Activated effector memory CD4-positive, alpha-beta T cell treated with anti-CD3 and anti-CD28 coated beads, Interleukin-2, amount 50 U/mL, for 16 hours (primary cell): ENCODE measurements around the gene GABRD.

Experiments used
- DNase-seq: peaks from one replicate; pipeline ENCODE4 v3.0.0-alpha.2; 2020

GABRD gene

DNA sequence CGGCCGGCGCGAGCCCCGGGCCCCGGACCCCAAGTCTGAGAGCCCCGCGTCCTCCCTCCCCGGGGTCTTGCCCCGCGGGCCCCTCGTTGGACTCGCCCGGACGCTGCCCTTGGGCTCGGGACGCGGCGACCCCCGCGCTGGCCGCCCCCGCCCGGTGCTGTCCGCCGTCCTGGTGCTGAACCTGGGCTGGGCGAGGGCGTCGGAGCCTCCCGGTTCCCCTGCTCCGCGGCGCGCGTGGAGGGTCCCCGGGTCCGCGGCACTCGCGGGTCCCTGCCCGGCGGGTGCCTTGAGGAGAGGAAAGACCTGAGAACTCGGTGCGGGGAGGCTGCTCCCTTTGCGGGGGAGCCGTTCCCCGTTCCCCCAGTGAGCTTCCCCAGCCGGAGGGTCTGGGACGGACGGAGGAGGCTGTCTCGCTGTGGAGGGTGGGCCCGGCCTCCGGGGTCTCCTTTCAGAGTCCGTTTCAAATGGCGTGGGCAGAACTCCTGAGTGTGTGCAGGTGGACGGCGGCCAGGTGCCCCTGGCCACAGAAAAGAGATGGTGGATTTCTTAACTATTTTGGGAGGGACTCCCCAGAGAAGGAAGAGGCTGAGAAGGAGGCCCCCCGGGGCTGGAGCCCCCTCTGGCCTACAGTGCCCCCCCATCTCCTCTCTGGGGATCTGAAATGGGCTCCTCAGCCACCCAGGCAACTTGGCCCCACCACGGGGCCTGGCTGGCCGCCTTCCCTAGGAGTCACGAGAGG, 595 bp downstream of the GABRD start:
- DNase-seq: no peak

- DNase-seq: no peak
Measured at GRCh38 chr1:2020310-2020655, 1.1 kb downstream of the GABRD start.

- no peak for DNase-seq
Measured at GRCh38 chr1:2021550-2021949, 2.4 kb downstream of the GABRD start.

GRCh38 chr1:2022063-2022770, 3.1 kb downstream of the GABRD start:
- DNase-seq: no peak

GRCh38 chr1:2023187-2023586, 4.0 kb downstream of the GABRD start:
- DNase-seq: no peak

DNA sequence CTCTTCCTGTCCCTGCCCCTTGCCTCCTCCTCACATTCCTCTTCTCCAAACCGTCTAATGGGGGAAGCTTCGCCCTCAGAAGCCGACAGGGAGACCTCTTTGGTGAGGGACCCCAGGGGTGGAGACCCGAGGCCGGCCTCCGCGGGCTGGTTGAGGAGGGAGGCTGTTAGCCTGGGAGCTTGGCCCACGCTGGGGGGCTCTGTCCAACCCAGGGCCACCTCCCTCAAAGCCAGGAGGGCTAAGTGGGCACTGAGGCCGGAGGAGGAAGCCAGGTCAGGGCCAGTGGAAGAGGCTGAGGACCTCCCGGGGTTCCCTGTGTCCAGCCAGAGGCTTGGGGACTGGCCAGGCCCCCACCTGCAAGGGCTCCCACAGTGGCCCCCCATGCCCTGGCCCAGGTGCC, 5.3 kb downstream of the GABRD start:
- no peak for DNase-seq

- no peak for DNase-seq
Measured at GRCh38 chr1:2024887-2025286, 5.7 kb downstream of the GABRD start.

GRCh38 chr1:2025491-2025981, 6.4 kb downstream of the GABRD start:
- DNase-seq: no peak

DNA sequence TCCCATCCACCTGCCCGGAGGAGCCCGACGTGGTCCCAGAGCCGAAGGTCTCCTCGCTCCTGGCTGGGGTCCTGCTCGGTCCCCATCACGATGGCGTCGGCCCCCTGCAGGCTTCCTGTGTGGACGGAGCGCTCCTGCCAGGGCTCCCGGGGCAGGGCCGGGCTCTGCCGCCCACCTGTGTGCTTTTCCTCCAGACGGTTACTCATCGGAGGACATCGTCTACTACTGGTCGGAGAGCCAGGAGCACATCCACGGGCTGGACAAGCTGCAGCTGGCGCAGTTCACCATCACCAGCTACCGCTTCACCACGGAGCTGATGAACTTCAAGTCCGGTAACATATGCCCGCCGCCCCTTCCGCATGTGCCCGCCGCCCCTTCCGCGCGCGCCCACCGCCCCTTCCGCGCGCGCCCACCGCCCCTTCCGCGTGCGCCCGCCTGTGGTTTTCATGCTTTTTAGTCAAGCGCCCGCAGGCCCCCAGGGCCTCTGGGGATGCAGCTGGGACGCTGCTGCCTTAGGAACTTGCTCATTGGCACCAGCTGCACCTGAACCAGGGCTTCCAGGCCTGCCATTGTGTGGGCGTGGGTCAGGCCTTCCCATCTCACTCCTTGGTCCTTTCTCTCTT, 8.9 kb downstream of the GABRD start:
- no peak for DNase-seq

DNA sequence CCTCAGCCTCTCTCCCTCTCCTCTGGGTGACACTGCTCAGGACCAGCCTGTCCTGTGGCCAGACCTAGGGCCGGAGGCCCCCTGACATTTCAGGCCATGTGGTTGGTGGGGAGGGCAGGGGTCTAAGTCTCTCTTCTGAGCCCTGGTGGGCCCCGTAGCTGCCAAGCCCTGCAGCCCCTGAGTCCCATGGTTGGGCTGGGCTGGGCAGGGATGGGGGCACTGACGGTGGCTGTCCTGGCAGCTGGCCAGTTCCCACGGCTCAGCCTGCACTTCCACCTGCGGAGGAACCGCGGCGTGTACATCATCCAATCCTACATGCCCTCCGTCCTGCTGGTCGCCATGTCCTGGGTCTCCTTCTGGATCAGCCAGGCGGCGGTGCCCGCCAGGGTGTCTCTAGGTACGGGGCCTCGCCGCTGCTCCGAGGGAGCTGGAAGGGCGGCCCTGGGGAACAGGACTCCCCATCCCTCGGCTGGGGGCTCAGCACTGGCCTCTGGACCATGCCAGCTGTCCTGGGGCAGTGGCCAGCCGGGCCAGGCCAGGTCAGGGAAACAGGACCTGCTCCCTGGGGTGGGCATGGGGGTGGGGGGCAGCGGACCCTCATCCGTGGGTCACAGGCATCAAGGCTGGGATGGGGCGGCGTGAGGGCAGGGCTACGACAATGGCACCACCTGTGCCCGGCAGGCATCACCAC, 9.9 kb downstream of the GABRD start:
- DNase-seq: no peak

- no peak for DNase-seq
Measured at GRCh38 chr1:2029561-2029960, 10.4 kb downstream of the GABRD start.

- DNase-seq: no peak
Measured at GRCh38 chr1:2030076-2030871, 11.1 kb downstream of the GABRD start.

- no peak for DNase-seq
Measured at GRCh38 chr1:2031546-2032540, 12.7 kb downstream of the GABRD start.

DNA sequence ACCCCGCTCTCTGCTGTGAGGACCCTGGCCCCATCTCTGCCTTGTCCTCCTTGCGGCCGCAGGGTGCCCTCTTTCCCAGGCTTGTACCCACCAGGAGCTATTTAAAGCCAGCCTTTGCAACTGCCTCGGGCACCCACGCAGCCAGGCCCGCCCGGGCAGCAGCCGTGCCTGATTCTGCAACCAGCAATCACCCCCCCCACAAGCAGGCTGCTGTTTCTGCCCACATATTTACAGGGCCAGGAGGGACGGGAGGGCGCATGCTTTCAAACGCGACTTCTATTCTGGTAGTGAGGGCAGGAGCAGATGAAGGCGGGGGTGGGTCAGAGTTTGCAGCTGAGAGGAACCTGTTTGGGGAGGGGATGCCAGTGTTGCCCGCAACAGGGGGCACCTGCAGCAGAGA, 13.6 kb downstream of the GABRD start:
- no peak for DNase-seq

- DNase-seq: no peak
Measured at GRCh38 chr1:2033165-2033564, 14.0 kb downstream of the GABRD start.

- DNase-seq: no peak
Measured at GRCh38 chr1:2036287-2036686, 17.1 kb downstream of the GABRD start.

GRCh38 chr1:2037314-2037979, 18.3 kb downstream of the GABRD start:
- DNase-seq: no peak

DNA sequence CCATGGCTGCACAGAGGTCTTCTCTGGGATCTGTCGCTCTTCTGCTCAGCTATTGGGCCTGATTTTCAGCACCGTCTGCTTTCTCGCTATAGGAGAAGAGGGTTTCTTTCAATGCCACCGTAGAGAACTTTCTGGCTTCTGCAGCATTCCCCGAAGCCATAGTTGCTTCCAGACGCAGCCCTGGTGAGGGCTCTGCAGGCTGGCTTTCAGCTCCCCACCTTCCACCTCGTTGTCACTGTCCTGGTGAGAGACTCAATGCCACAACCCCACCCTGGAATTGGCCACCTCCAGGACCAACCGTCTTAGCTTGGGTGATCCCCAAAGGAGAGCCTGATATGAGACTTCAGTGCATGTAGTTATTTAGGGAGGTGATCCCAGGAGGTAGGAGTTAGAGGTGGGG, 19.1 kb downstream of the GABRD start:
- DNase-seq: no peak

- no peak for DNase-seq
Measured at GRCh38 chr1:2039251-2039650, 20.1 kb downstream of the GABRD start.

DNA sequence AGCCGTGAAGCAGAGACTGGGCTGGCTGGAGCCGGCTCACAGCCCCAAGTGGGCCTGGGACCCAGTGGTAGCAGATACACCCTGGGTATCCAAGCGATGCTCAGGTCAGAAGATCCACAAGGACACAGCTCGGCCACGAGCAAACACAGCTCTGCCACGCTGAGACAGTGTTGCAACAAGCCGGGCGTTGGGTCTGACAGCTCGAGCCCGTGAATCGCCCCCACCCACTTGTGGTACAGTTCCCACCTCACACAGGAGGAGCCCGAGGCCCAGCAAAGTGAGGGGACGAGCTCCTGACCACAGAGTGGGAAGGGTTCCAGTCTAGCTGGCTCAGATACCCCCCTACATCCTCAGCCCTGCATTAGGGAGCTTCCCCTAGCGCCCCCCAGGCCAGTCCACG, 22.2 kb downstream of the GABRD start:
- no peak for DNase-seq

- no peak for DNase-seq
Measured at GRCh38 chr1:2041887-2042286, 22.7 kb downstream of the GABRD start.
